HG02623 (cell line): ENCODE measurements around the gene CPTP.

Experiments used
- ATAC-seq: cut with Tn5 transposase; IDR thresholded peaks from one replicate; pipeline ENCODE4 v1.9.1; 2021; ENCODE audit warnings: moderate library complexity; ENCODE audit not compliant: unreplicated experiment

The CPTP gene

DNA sequence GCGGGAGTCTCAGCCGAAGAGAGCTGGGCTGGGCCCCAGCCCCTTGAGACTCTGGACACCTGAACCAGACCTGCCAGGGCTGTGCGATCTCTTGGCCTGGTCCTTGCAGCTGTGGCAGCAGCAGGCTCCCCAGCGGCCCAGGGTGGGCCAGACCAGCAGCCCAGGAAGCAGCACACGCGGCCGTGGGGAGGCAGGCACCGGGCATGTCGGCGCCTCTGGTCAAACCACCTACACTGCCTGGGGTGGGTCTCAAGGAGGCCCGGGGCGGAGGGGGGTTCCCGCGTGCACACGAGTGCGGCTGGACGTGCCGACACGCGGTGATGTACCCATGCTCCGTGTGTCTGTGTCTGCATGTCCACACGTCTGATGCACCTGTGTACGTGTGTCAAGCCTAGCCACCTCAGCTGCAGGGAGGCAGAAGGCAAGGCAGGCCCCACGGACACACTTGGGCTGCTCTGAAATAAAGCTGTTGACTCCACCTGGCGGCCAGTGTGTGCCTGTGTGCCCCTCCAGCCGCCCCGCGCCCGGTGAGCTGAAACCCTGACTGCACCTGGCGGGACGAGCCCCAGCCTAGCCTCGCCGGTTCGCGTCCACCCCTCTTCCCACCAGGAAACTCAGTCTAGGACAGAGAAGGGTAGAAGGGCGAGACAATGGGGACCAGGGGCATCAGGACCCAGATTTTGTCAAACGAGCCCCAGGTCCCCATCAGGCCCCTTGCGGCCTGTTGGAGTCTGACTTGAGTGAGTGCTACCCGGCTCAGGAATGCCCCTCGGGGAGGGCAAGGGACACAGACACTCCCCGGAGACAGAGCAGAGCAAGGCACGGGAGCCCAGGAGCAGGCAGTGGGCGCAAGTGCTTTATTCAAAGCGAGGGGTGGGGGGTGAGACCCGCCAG is 32.8 kb upstream of the CPTP start:
- no peak for ATAC-seq

DNA sequence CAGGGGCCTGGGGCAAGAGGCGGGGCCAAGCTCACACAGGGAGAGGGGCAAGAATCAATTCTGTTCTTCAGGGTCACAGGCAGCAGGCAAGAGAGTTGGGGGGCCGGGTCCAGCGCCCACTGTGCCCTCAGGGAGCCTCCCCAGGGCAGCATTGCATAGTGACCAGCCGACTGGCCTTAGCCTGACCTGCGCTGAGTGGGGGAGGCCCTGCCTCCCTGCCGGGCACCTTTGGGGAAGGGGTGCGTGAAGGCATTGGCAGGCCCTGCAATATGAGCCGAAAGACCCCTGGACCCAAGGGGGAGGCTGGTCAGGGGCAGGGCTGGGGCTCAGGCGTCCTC is 32.2 kb upstream of the CPTP start:
- ATAC-seq, result no peak

DNA sequence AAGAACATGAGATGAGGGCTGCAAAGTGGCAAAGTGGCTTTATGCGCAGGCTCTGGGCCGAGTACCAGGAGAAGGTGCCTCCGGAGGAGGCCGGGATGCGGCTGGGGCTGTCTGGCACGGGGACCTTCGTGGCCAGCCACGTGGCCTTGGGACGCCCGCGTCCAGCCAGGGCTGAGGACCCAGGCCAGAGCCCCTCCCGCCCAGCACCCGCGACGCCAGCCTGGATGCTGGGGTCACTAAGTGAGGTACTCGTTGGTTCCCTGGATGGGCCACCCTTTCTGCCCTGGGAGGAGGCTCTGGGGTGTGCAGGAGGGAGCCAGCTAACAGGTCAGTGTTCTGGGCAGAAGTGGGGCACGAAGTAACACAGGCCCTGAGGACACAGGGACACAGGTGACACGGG is 31.8 kb upstream of the CPTP start:
- no peak for ATAC-seq

DNA sequence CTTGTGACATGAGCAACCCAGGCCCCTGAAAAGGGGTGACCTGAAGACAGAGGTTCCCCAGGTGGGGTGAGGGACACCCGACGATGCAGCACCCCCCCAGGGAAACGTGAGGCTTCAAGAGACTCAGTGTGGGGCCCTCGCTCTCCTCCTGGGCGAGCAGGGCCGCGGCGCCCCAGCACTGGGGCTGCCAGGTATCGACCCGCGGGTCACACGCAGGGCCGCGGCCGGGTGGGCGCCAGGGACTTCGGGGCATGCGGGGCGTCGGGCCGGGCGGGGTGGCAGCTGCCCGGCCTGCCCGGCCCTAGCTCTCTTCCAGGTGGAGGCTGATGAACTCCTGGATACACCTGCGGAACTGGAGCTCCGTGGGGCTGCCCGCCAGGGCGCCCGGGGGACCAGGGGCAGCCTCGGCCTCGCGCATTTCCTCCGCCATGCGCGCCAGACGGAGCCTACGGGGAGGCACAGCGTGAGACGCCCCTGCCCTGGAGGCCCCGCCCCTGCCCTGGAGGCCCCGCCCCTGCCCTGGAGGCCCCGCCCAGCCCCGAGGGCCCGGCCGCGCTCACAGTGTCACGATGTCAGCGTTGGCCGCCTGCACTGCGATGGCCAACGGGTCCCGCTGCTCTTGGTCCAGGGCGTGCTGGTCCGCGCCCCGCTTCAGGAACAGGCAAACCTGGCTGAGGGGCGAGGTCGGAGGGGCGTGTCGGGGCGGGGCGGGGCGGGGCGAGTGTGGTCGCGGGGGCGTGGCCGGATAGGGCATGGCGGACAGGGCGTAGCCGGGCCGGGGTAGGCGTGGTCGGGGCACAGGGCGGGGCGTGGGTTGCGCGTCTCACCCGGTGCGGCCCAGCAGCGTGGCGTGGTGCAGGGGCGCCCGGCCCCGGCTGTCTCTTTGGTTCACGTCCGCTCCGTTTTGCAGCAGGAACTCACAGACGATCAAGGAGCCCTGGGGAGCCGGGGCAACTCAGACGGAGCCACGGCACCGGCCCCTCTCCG is 31.0 kb upstream of the CPTP start:
- no peak for ATAC-seq

DNA sequence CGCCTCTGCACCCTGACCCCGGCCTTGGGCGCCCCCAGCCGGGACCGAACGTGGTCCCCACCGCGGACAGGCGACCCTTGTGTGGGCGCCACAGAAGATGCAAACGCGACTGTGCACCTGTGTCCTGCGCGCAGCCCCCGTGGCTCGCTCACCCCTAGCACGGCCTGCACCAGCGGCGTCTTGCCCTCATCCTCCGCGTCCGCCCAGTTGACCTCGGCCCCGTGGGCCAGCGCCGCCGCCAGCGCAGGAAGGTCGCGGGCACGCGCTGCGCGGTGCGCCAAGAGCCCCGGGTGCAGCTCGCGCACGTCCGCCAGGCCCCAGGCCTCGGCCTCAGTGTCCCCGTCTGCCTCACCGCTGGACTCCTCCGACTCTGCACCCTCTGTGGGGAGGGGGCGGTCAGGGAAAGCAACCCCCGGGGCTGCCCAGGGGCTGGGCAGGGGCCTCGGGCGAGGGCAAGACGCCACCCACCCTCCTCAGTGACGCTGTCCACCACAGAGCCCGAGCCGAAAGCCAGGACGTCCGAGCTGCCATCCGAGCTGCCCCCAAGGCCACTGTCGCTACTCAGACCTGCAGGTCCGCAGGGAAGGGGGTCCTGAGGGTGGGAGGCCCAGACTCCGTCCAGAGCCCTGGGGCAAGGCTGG is 30.2 kb upstream of the CPTP start:
- no peak for ATAC-seq

DNA sequence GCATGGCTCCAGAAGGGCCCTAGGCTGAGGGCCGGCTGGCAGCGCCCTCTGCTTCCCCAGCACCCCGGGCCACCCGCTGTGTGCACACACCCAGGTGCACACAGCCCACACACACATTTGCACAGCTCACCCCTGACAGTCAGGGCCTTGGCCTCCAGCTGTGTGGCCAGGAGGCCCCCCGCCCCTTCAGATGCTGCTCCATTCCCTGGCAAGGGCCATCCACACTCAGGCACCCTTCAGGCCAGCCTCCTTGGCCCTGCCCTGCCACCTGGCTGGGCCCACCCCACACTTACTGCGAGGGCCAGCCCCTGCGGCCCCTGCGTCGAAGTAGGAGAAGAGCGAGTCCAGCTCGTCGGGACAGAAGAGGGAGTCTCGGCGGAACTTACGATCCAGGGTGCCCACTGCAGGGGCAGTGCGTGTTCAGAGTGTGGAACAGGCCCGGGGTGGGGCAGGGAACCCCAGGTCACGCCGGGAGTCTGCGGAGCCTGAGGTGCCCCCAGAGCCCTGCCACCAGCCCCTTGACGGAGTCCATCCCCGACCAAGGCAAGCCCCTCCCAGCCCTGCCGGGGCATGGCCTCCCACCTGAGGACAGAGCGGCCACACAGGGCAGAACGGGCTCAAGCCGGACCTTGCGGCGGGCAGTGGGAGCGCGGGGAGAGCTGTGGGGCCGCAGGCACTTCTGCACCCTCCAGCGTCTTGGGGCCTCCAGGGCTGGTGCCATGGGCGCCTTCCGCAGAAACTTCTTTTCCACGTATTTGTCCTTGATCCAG is 29.3 kb upstream of the CPTP start:
- ATAC-seq, result no peak

DNA sequence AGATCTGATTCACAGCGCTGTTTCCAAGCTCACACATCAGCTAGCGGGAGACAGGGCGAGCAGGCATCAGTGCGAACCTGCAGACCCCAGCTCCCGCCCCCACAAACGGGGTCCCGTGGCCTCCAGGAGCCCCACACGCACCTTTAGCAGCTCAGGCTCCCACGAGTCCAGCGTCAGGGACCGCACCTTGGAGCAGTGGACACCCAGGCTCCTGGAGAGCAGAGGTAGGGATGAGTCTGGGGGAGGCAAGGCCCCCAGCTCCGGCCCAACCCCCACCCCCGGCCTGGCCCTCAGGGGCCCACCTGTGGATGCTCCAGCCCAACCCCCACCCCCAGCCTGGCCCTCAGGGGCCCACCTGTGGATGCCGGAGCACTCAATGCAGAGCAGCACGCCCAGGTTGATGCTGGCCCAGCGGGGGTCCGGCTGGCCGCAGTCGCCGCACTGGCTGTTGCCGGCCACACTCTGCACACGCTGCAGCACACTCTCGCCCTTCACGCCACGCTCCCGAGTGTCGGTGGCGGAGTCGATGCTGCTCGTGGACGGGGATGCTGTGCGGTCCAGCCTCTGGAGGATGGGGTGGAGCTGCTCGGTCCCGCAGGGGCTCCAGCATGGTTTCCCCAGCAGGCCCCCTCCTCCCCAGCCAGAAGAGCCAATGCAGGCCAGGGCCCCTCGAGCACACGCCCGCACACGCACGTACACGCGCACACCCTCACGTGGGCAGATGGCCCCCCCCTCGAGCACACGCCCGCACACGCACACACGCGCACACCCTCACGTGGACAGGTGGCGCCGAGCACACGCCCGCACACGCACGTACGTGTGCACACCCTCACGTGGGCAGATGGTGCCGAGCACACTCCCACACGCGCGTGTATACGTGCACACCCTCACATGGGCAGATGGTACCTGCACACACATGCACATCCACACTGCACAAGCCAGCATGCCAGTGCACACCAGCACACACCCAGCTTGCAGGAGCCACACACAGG is 28.2 kb upstream of the CPTP start:
- ATAC-seq, result no peak

DNA sequence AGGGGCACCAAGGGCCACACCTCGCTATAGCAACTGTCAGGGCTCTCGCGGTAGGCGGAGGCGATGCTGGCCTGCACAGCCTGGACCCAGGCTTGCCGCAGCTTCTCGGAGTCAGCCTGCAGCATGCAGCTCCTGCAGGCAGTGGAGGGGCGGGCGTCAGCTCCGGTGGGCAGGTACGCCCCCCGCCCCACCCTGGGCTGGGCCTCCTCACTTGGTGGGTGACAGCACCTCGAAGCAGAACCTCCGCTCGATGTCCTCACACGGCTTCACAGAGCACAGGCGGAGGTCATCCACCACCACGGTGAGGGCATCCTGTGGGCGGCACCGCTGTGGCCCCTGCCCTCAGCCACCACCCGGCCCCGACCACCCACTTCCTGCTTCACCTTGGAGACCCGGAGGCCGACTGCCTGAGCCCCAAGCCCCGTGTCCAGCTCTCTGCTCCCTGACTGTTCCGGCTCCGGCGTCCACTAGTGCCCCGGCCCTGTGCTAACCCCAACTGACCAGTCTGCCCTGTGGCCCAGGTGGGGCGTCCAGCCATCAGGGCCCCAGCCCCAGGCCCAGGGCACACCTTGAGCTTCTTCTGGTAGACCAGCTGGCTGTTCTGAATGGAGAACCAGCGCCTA is 26.7 kb upstream of the CPTP start:
- ATAC-seq, result no peak

DNA sequence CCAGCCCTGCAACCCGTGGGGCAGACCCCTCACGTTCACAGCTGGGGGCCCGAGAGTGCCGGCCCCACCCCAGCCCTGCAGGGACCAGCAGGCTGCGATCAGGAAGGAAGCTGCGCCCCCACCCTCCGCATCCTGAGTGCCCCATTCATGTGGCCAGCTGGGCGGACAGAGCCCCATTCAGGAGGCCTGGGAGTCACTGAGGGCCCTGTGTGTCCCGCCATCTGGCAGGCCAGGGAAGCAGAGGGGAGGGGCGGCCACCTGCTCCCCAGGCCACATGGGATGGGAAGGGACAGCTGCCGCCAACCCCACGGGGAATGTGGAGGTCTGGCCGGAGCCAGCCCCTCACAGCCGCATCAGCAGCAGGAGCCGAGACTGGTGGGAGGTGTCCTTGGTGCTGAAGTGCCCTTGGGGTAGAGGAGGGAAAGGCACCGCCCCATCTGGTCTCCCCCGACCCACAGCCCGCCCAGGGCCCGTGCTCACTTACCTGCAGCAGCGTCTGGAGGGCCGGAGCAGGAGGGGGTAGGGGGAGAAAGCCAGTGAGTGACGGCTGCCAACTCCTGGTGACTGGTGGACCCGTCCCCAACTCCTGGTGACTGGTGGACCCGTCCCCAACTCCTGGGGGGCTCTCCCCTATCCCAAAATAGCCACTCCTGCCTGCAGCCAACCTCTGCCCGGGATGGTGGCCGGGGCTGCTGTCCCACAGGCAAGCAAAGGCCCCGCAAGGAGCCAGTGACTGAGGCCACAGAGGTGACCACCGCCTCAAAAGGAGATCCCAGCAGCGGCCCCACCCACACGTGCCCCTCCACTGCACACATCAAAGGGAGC is 25.5 kb upstream of the CPTP start:
- ATAC-seq, result no peak

DNA sequence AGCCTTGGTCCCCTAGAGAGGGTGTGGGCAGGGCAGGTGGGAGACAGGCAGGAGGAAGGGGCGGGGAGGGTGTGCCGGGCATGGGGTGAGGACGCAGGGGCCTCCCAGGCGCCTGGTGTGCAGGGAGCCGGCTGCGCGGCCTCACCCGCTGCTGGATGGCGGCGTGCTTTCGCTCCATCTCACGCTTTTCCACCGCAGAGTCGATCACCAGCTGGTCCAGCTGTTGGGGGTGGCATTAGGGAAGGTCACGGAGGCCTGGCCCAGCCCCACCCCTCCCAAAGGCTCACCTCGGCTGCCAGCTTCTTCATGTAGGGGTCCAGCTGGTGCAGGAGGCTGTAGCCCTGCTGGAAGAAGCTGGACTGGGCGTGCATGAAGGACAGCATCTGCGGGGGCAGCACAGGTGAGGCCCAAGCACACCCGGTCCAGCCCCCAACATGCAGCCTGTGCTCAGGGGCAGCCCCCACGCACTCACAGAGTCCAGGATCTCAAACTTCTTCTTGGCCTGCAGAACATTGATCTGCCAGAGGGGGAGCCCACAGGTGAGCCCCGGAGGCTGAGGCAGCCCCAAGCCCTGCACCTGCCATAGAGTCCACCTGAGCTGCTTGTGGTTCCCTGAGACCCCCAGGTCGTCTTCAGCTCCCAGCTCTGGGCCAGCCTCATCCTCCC is 24.8 kb upstream of the CPTP start:
- no peak for ATAC-seq

DNA sequence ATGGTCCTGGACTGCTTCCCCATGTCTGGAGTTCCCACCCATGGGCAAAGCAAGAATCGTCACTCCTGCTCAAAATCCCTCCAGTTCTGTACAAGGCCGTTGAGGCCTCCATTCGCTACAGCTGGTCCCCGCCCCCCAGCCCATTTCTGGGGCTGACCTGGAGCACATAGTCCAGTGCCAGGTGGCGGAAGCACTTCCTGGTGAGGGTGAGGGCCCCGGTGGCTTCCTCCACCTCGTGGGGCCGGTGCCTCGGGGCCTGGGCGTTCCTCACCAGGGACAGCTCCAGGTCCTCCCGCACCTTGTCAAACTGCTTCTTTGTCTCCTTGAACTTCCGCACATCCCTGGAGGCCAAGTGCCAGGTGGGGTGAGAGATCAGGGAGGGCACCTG is 24.3 kb upstream of the CPTP start:
- no peak for ATAC-seq

DNA sequence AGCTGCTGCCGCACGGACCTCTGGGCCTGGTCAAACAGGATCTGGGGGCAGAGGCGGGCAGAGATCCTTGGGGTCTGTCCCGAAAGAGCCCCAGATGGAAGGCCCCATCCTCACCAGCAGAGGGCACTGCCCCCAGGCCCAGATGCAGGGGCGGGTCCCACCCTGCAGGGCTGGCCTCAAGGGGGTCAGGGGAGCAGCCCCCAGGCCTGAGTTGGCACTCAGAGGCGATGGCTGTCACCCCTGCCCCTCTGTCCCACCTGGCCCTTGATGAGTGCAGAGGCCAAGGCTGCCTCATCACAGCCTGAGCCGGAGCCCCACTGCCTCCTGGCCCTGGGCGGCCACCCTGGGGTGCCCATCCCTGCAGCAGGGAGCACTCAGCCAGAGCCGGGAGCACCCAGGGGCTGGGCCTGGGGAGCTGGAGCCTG is 22.6 kb upstream of the CPTP start:
- ATAC-seq, result no peak

DNA sequence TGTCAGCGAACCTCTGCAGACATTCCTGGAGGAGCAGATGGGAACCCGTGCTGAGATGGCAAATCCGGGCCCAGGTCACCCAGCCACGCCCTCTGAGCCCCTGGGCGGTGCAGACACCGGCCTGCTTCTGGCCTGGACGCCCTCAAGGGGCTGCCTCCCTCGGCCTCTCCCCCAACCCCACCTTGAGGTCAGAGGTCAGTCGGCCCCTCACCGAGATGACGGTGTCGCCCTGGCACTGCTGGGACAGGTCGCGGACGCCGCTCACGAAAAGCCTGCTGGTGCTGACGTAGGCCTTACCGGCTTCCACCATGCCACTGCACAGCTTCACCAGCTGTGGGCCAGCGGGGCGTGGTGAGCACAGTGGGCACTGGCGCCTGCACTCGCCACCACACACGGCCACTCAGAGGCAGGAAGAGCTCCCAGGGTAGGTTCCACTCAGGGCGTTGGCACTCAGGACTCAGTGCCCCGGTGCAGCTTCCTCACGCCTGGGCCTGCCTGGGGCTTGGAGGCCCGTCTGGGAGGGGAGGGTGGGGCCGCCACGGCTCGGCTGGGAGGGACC is 21.6 kb upstream of the CPTP start:
- no peak for ATAC-seq

DNA sequence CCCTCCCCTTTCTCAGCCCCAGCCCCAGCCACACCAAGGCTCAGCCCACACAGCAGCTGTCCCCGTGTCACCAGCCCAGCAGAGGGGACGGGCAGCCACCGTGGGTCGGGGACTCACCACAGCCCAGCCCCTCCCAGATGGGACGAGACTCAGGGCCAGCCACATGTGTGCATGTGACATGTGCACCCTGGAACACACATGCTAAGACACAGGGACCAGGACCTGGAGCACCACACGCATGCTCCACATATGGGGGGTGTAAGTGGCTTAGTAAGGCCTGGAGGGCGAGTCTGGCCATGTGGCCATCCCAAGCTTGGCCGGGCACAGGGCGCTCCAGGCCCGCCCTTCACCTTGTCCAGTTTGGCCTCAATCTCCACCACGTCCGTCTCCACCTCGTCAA is 20.9 kb upstream of the CPTP start:
- no peak for ATAC-seq

DNA sequence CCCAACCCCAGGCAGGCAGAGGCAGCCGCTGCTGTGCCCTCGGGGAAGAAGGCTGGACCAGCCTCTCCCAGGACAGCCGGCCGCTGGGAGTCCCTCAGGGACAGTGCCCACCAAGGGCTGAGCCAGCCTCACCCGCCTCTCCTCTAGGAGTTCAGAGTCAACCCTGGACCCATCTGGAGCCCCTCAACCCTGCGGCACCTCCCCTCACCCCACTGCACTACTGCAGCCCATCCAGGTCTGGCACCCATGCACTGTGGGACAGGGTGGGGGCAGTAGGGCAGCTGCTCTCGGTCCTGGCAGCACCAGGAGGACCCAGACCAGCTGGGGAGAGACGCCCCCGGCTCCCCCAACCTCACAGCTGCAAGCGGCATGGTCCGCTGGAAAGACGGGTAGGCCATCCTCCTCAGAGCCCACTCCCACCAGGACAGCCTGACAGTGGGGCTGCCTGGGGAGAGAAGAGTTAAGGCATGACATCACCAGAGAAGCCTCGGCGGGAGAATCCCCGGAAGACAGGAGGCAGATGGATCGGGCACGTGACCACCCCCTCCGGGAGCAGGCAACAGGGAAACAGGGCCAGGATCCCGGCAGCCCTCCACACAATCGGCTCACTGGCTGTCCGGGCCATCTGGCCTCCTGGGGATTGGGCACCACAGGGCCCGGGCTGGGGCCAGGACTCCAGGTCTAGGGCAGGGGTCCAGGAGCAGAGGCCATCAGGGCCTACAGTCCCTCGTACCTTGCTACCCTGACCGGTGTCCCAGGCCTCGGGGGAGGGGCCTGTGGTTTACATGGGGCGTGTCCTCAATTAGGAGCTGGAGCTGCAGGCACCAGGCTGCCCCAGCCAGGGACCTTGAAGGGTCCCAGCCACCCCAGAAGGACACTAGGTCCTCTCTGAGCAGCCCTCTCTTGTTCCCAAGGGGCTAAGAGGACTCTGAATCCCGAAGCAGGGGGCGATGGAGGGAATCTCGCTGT is 20.0 kb upstream of the CPTP start:
- no peak for ATAC-seq
